DND-41 (cell line): ENCODE data around the gene ELN.

Experiments used
- EZH2 ChIP-seq: IDR thresholded peaks from 3 replicates; pipeline ENCODE4 v1.6.1; 2012; ENCODE audit warnings: borderline replicate concordance, low read depth, mild to moderate bottlenecking, moderate library complexity, low read length, inconsistent platforms; ENCODE audit not compliant: severe bottlenecking
- TF ChIP-seq, protein P1 (sequence below): IDR thresholded peaks from 2 replicates; pipeline ENCODE4 v1.5.1; 2012; ENCODE audit warnings: borderline replicate concordance, low read length, moderate library complexity, mild to moderate bottlenecking; ENCODE audit not compliant: poor library complexity, severe bottlenecking; ENCODE audit errors: extremely low read depth

DNA sequence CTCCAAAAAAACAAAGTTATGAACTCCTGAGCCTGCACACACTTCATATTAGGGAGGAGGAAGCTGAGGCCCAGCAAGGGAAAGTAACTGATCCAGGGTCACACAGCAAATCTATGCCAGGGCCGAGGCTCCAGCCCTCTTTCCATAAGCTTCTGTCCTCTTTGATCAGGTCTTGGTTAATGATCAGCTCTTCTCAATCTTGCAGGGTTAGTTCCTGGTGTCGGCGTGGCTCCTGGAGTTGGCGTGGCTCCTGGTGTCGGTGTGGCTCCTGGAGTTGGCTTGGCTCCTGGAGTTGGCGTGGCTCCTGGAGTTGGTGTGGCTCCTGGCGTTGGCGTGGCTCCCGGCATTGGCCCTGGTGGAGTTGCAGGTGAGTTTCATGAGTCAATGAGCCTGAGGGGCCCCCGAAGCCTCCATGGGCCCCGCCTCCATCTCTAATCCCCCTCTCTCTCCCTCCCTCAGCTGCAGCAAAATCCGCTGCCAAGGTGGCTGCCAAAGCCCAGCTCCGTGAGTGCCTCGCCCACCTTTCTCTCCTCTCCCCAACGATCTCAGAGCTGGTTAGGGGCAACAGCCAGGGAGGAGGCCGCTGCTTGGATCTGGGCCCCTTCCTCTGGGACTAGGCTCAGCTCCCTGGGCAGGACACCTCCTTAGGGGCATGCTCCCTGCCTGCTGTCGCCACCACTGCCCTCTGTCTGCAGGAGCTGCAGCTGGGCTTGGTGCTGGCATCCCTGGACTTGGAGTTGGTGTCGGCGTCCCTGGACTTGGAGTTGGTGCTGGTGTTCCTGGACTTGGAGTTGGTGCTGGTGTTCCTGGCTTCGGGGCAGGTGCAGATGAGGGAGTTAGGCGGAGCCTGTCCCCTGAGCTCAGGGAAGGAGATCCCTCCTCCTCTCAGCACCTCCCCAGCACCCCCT, 32.0 kb downstream of the ELN start:
- TF ChIP-seq, protein P1, sequence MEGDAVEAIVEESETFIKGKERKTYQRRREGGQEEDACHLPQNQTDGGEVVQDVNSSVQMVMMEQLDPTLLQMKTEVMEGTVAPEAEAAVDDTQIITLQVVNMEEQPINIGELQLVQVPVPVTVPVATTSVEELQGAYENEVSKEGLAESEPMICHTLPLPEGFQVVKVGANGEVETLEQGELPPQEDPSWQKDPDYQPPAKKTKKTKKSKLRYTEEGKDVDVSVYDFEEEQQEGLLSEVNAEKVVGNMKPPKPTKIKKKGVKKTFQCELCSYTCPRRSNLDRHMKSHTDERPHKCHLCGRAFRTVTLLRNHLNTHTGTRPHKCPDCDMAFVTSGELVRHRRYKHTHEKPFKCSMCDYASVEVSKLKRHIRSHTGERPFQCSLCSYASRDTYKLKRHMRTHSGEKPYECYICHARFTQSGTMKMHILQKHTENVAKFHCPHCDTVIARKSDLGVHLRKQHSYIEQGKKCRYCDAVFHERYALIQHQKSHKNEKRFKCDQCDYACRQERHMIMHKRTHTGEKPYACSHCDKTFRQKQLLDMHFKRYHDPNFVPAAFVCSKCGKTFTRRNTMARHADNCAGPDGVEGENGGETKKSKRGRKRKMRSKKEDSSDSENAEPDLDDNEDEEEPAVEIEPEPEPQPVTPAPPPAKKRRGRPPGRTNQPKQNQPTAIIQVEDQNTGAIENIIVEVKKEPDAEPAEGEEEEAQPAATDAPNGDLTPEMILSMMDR = no peak
- TF ChIP-seq EZH2 = no peak
